CD14-positive monocyte (primary cell): ENCODE measurements around the gene HSF4. TPM values are rescaled to one million over a fixed set of nuclear protein-coding genes. Genes with fewer than 3 reads are reported as not detected.
A peak's percentile ranks its signal among the peaks of the same experiment; 100 is the strongest.

Source experiments
- DNase-seq, 3 donors: peaks; one replicate each; pipeline ENCODE4 v3.0.0-alpha.2; 2011 to 2022
- H2AFZ ChIP-seq: 2 replicates; pipeline ENCODE4 v1.6.0; 2012; ENCODE audit warnings: mild to moderate bottlenecking, low read depth, low read length, inconsistent platforms; ENCODE audit not compliant: insufficient read depth, poor library complexity, severe bottlenecking
- H3K27ac ChIP-seq, 2 donors: 1 replicate in 1 of 2; 2 replicates in 1 of 2; pipeline ENCODE4 v1.5.1; 2012 to 2013; ENCODE audit warnings: low read length in 2 of 2, control low read depth in 1 of 2, inconsistent platforms in 1 of 2, low read depth in 1 of 2, mild to moderate bottlenecking in 1 of 2
- H3K27me3 ChIP-seq, 2 donors: one replicate each; pipeline versions ENCODE4 v1.6.0 to v1.6.1; 2011 to 2013; ENCODE audit warnings: low read length in 2 of 2; ENCODE audit not compliant: control insufficient read depth in 2 of 2, insufficient read depth in 2 of 2
- H3K36me3 ChIP-seq, 2 donors: replicated peaks in 1 of 2; 1 replicate in 1 of 2; 2 replicates in 1 of 2; pipeline versions ENCODE4 v1.5.1 to v1.6.1; 2012 to 2013; ENCODE audit warnings: low read length in 2 of 2, control low read depth in 1 of 2, inconsistent platforms in 1 of 2, mild to moderate bottlenecking in 1 of 2; ENCODE audit not compliant: insufficient read depth in 2 of 2, control insufficient read depth in 1 of 2
- H3K4me1 ChIP-seq, 2 donors: 1 replicate in 1 of 2; 2 replicates in 1 of 2; pipeline versions ENCODE4 v1.5.1 to v1.6.1; 2012 to 2013; ENCODE audit warnings: low read length in 2 of 2, control low read depth in 1 of 2, inconsistent platforms in 1 of 2, mild to moderate bottlenecking in 1 of 2, moderate library complexity in 1 of 2; ENCODE audit not compliant: insufficient read depth in 2 of 2, control insufficient read depth in 1 of 2
- H3K4me2 ChIP-seq: replicated peaks from 2 replicates; pipeline ENCODE3; 2012; ENCODE audit warnings: low read length, moderate library complexity, mild to moderate bottlenecking; ENCODE audit not compliant: poor library complexity, severe bottlenecking; ENCODE audit errors: extremely low read depth
- H3K4me3 ChIP-seq, 3 experiments: fragments of 200-600 bp in 1 of 3; sonication (generic) in 1 of 3; replicated peaks in 1 of 3; 1 replicate in 2 of 3; 2 replicates in 1 of 3; pipeline ENCODE4 v1.5.1; 2011 to 2013; ENCODE audit warnings: low read length in 3 of 3, mild to moderate bottlenecking in 3 of 3, control low read depth in 2 of 3, low read depth in 2 of 3, inconsistent platforms in 1 of 3, moderate library complexity in 1 of 3
- H3K79me2 ChIP-seq: 2 replicates; pipeline ENCODE4 v1.6.0; 2012; ENCODE audit warnings: mild to moderate bottlenecking, control low read depth, inconsistent platforms, low read length, moderate library complexity; ENCODE audit not compliant: insufficient read depth
- H3K9ac ChIP-seq: 2 replicates; pipeline ENCODE4 v1.6.0; 2017; ENCODE audit warnings: low read length, mild to moderate bottlenecking; ENCODE audit not compliant: insufficient read depth, poor library complexity, severe bottlenecking
- H3K9me3 ChIP-seq, 2 donors: replicated peaks in 1 of 2; 1 replicate in 1 of 2; 2 replicates in 1 of 2; pipeline versions ENCODE4 v1.5.1 to v1.6.1; 2012 to 2013; ENCODE audit warnings: low read length in 2 of 2, control low read depth in 1 of 2; ENCODE audit not compliant: control insufficient read depth in 1 of 2, insufficient read depth in 1 of 2
- H4K20me1 ChIP-seq: 2 replicates; pipeline ENCODE4 v1.6.0; 2012; ENCODE audit warnings: mild to moderate bottlenecking, low read length, control low read depth, moderate library complexity; ENCODE audit not compliant: insufficient read depth
- H3K27ac Mint-ChIP-seq, 7 donors: one replicate each; pipeline ENCODE4 v1.8.0; 2020; ENCODE audit warnings: mild to moderate bottlenecking in 7 of 7, mixed read lengths in 7 of 7, moderate library complexity in 6 of 7, inconsistent platforms in 2 of 7
- H3K27me3 Mint-ChIP-seq, 3 donors: one replicate each; pipeline ENCODE4 v1.8.0; 2021 to 2022; ENCODE audit warnings: low read depth in 3 of 3, mild to moderate bottlenecking in 3 of 3, mixed read lengths in 3 of 3, moderate library complexity in 3 of 3, inconsistent platforms in 1 of 3
- H3K36me3 Mint-ChIP-seq, 2 donors: one replicate each; pipeline ENCODE4 v1.8.0; 2020; ENCODE audit warnings: mixed read lengths in 2 of 2, inconsistent platforms in 1 of 2, mild to moderate bottlenecking in 1 of 2
- H3K4me1 Mint-ChIP-seq: one replicate; pipeline ENCODE4 v1.8.0; 2020; ENCODE audit warnings: mild to moderate bottlenecking, mixed read lengths
- H3K4me3 Mint-ChIP-seq, 2 donors: one replicate each; pipeline ENCODE4 v1.8.0; 2020; ENCODE audit warnings: mild to moderate bottlenecking in 2 of 2, mixed read lengths in 2 of 2, moderate library complexity in 1 of 2
- H3K9me3 Mint-ChIP-seq, 7 donors: one replicate each; pipeline ENCODE4 v1.8.0; 2020 to 2022; ENCODE audit warnings: mixed read lengths in 7 of 7, mild to moderate bottlenecking in 6 of 7, moderate library complexity in 6 of 7, inconsistent platforms in 2 of 7
- CTCF ChIP-seq: fragments of 200-600 bp; IDR thresholded peaks from one replicate; pipeline ENCODE4 v1.8.0; 2022; ENCODE audit warnings: antibody characterized with exemption, mild to moderate bottlenecking
- WGBS: methylation state at CpG from one replicate; pipeline ENCODE4 v1.1.5; 2013; ENCODE audit warnings: missing lambda C conversion rate; ENCODE audit not compliant: insufficient coverage; 5-methylcytosine and 5-hydroxymethylcytosine counted together
- intact Hi-C, 2 donors: fragments of 100-400 bp; cut with micrococcal nuclease; formaldehyde crosslinking; loops; one replicate each; pipeline versions ENCODE4 v1.15.0 to v1.15.1; 2023
- polyA plus RNA-seq, 3 donors: library from polyadenylated mRNA; depleted of rRNA in 1 of 3; unstranded in 2 of 3; stranded (reverse) in 1 of 3; fragments of 300-500 nt in 2 of 3; fragments of >200 nt in 1 of 3; fragmentation: Illumina TruSeq in 2 of 3; gene quantifications; 1 replicate in 2 of 3; 2 replicates in 1 of 3; pipeline ENCODE4 v1.2.3, GENCODE V29; 2012 to 2021

Gene HSF4
- polyA plus RNA-seq, 3 donors, result 53.4 TPM; not detected in 2

DNA sequence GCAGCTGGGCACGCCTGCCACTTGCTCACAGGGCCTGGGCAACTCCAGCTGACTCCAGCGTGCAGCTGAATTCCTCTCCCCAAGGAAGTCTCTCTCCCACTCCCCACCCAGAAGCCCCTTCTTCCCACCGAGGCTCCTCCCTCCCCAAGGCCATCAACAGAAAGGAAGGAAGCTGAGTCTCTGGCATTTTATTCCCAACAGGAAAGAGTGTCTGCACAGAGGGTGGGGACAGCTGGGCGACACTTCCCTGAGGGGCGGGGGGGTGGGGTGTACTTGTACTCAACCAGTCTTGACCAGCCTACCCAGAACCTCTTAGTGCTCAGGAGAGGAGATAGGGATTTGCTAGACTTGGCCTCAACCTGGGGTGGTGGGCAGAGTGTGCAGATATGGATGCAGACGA lies 25.5 kb downstream of the HSF4 start, which contains the start of gene EXOC3L1:
Gene EXOC3L1 (minus strand): TSS at position 96 of the 400 bp plus-strand sequence. CDS start 460 bp downstream, outside the sequence.
- Histone ChIP-seq H3K4me2 (no peak within 1 kb of the TSS), H3K9ac (no peak within 1 kb of the TSS), H3K27me3 (peaks cover 0 to 1% of the 10 kb centered on the region in 2 donors), H2AFZ (no peak within 1 kb of the TSS), H3K4me3 (no peak within 1 kb of the TSS), H3K9me3 (no peaks in the 10 kb centered on the region), H3K36me3 (peaks cover 9 to 12% of the 10 kb centered on the region in 2 donors), H3K79me2 (peaks cover 30% of the 10 kb centered on the region), H4K20me1 (peaks cover 29% of the 10 kb centered on the region), H3K4me1 (peaks cover 27 to 29% of the 10 kb centered on the region in 2 donors), H3K27ac (no peak within 1 kb of the TSS)
- H3K4me1 Mint-ChIP-seq, result peaks cover 32% of the 10 kb centered on the region
- peaks cover 13 to 21% of the 10 kb centered on the region in 2 donors for H3K36me3 Mint-ChIP-seq
- TF ChIP-seq CTCF, result no peak
- no peak for DNase-seq
- H3K4me3 Mint-ChIP-seq, result no peak within 1 kb of the TSS
- 92% methylated on average over 2 of the region's 6 CpGs for WGBS
- peaks cover 5 to 19% (median 11%) of the 10 kb centered on the region in 3 donors for H3K27me3 Mint-ChIP-seq
- H3K9me3 Mint-ChIP-seq, result peaks cover 0 to 4% (median 2%) of the 10 kb centered on the region in 7 donors
- H3K27ac Mint-ChIP-seq, result peak within 1 kb of the TSS in 1 of 7 donors; percentile 86
- intact Hi-C loops, result loop anchor here (5.0 kb wide), 1 partner anchor 37 kb away; the partner anchor contains the start of gene TMEM208 (in 2 of the 2)

DNA sequence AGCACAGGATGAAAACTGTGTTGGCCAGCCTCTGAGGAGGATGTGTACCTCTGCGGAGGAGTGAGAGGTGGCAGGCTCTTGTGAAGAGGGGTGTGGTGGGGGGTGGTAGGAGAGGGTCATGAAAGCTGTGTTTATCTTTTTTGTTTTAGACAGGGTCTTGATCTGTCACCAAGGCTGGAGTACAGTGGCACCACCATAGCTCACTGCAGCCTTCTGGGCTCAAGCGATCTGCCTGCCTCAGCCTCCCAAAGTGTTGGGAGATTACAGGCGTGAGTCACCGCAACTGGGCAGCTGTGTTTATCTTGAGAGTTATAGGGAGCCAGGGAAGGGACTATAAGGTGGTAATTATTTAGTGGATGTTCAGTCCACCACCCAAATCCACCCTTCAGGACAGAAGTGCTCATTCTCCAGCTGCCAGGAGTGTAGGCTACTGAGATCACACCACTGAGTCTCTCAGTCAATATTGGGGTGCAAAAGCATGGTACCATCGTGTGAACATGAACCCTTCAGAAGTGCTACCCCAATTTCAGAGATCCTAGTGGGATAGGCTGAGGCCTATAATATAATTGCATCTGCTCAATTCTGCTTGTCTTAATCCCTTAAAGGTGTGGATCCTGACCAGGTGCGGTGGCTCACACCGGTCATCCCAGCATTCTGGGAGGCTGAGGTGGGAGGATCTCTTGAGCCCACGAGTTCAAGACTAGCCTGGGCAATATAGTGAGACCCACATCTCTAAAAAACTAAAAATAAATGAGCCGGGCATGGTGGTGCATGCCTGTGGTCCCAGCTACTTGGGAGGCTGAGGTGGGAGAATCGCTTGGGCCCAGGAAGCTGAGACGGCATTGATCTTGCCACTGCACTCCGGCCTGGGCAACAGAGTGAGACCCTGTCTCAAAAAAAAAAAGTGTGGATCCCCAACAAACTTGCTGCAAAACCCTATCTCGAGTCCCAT lies 26.2 kb downstream of the HSF4 start:
- Mint-ChIP-seq H3K4me1 (peaks cover 25% of the 10 kb centered on the region), H3K27ac (peak overlapping the region in 2 of 7 donors; percentile 9 to 86), H3K36me3 (peaks cover 18 to 25% of the 10 kb centered on the region in 2 donors), H3K9me3 (peaks cover 0 to 2% (median 0%) of the 10 kb centered on the region in 7 donors), H3K4me3 (no peak overlapping the region), H3K27me3 (peaks cover 3 to 12% (median 8%) of the 10 kb centered on the region in 3 donors)
- H3K4me2 ChIP-seq, result no peak overlapping the region
- no peak overlapping the region for H3K4me3 ChIP-seq
- peaks cover 30% of the 10 kb centered on the region for H3K79me2 ChIP-seq
- H2AFZ ChIP-seq, result no peak overlapping the region
- no peaks in the 10 kb centered on the region for H3K9me3 ChIP-seq
- WGBS, result 95% methylated on average over 6 of the region's 13 CpGs
- peaks cover 15 to 19% of the 10 kb centered on the region in 2 donors for H3K36me3 ChIP-seq
- peaks cover 21 to 22% of the 10 kb centered on the region in 2 donors for H3K4me1 ChIP-seq
- no peak for DNase-seq
- no peak overlapping the region for H3K27ac ChIP-seq
- H3K27me3 ChIP-seq, result no peaks in the 10 kb centered on the region
- no peak for TF ChIP-seq CTCF
- intact Hi-C loops, result loop anchor here (5.0 kb wide), 1 partner anchor 37 kb away; the partner anchor contains the start of gene TMEM208 (in 2 of the 2)
- H3K9ac ChIP-seq, result no peak overlapping the region
- peaks cover 36% of the 10 kb centered on the region for H4K20me1 ChIP-seq
